Progenitor cell of endocrine pancreas (in vitro differentiated cells): ENCODE measurements around the gene ZNF561. TPM values are rescaled to one million over a fixed set of nuclear protein-coding genes. Genes with fewer than 3 reads are reported as not detected.
A peak's percentile ranks its signal among the peaks of the same experiment; 100 is the strongest.

Experiments
- DNase-seq: peaks from one replicate; pipeline ENCODE4 v3.0.0; 2021; ENCODE audit warnings: low spot score; ENCODE audit not compliant: unreplicated experiment
- H3K27ac Mint-ChIP-seq: 2 replicates; pipeline ENCODE4 v1.8.0; 2021; ENCODE audit warnings: mild to moderate bottlenecking, moderate library complexity, mixed read lengths
- H3K27me3 Mint-ChIP-seq: 2 replicates; pipeline ENCODE4 v1.8.0; 2021; ENCODE audit warnings: mixed read lengths
- H3K36me3 Mint-ChIP-seq: 2 replicates; pipeline ENCODE4 v1.8.0; 2022; ENCODE audit warnings: mixed read lengths; ENCODE audit not compliant: insufficient read depth
- H3K4me1 Mint-ChIP-seq: 2 replicates; pipeline ENCODE4 v1.8.0; 2021; ENCODE audit warnings: low read depth, mixed read lengths
- H3K4me3 Mint-ChIP-seq: 2 replicates; pipeline ENCODE4 v1.8.0; 2021; ENCODE audit warnings: low read depth, mild to moderate bottlenecking, moderate library complexity, mixed read lengths
- H3K9me3 Mint-ChIP-seq: 2 replicates; pipeline ENCODE4 v1.8.0; 2021; ENCODE audit warnings: low read depth, mixed read lengths
- total RNA-seq: library from RNA; stranded (reverse); gene quantifications from 2 replicates; pipeline ENCODE4 v1.2.1, GENCODE V29; 2021
- TF ChIP-seq, protein P1 (sequence below): fragments of 200-600 bp; sonication (generic); IDR thresholded peaks from one replicate; pipeline ENCODE4 v1.5.0; 2021; ENCODE audit warnings: antibody characterized with exemption, mild to moderate bottlenecking; ENCODE audit not compliant: unreplicated experiment

The ZNF561 gene
- total RNA-seq, 1 donor from 2014 or later: 90.1 TPM

DNA sequence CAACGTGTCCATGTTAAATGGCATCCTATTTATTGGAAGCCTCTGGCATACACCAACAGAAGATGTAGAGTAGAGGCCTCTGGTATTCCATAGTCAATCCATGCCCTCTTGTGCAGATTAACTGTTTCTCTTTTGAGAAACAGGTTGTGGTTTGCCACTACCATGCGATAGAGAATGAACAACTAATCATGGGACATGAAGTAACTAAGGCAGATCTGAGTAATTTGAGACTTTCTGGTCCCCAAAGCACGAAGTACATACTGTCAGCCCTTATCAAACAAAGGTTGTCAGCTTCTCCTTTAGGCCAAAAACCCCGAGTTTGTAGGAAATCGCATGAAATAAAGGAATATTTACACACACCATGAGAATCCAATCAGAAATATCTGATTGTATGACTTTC is 40.3 kb downstream of the ZNF561 start:
- no peaks in the 10 kb centered on the region for H3K27me3 Mint-ChIP-seq
- peaks cover 64% of the 10 kb centered on the region for H3K36me3 Mint-ChIP-seq
- H3K4me1 Mint-ChIP-seq: peaks cover 3% of the 10 kb centered on the region
- peaks cover 48% of the 10 kb centered on the region for H3K9me3 Mint-ChIP-seq
- H3K4me3 Mint-ChIP-seq: no peak overlapping the region
- DNase-seq: no peak
- no peak overlapping the region for H3K27ac Mint-ChIP-seq
- TF ChIP-seq, protein P1, sequence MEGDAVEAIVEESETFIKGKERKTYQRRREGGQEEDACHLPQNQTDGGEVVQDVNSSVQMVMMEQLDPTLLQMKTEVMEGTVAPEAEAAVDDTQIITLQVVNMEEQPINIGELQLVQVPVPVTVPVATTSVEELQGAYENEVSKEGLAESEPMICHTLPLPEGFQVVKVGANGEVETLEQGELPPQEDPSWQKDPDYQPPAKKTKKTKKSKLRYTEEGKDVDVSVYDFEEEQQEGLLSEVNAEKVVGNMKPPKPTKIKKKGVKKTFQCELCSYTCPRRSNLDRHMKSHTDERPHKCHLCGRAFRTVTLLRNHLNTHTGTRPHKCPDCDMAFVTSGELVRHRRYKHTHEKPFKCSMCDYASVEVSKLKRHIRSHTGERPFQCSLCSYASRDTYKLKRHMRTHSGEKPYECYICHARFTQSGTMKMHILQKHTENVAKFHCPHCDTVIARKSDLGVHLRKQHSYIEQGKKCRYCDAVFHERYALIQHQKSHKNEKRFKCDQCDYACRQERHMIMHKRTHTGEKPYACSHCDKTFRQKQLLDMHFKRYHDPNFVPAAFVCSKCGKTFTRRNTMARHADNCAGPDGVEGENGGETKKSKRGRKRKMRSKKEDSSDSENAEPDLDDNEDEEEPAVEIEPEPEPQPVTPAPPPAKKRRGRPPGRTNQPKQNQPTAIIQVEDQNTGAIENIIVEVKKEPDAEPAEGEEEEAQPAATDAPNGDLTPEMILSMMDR: no peak

DNA sequence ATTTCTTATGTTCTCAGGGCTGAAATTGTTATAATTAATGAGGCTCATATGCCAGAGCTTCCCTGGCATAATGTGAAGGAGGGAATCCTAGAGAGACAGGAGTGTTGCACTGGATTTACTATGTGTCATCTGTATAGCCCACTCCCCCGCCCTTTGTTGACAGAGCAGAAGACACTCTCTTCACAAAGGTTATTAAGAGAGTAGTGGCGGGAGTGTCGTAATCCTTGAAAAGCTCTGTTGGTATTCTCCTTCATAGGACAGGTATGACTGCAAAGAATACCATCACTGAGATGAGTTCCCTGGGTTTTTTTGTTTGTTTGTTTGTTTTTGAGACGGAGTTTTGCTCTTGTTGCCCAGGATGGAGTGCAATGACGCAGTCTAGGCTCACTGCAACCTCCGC is 50.8 kb downstream of the ZNF561 start:
- H3K27me3 Mint-ChIP-seq: no peaks in the 10 kb centered on the region
- no peak overlapping the region for H3K4me3 Mint-ChIP-seq
- H3K36me3 Mint-ChIP-seq: peaks cover 84% of the 10 kb centered on the region
- DNase-seq: no peak
- H3K9me3 Mint-ChIP-seq: peaks cover 56% of the 10 kb centered on the region
- no peak overlapping the region for H3K27ac Mint-ChIP-seq
- TF ChIP-seq, protein P1: no peak
- H3K4me1 Mint-ChIP-seq: no peaks in the 10 kb centered on the region

- H3K27ac Mint-ChIP-seq: peak overlapping the region; percentile 95
- H3K4me1 Mint-ChIP-seq: no peaks in the 10 kb centered on the region
- H3K27me3 Mint-ChIP-seq: no peaks in the 10 kb centered on the region
- H3K9me3 Mint-ChIP-seq: peaks cover 49% of the 10 kb centered on the region
- TF ChIP-seq, protein P1: no peak
- peaks cover 88% of the 10 kb centered on the region for H3K36me3 Mint-ChIP-seq
- no peak for DNase-seq
- no peak overlapping the region for H3K4me3 Mint-ChIP-seq
Observed at GRCh38 chr19:9566729-9567128, 54.3 kb downstream of the ZNF561 start.

DNA sequence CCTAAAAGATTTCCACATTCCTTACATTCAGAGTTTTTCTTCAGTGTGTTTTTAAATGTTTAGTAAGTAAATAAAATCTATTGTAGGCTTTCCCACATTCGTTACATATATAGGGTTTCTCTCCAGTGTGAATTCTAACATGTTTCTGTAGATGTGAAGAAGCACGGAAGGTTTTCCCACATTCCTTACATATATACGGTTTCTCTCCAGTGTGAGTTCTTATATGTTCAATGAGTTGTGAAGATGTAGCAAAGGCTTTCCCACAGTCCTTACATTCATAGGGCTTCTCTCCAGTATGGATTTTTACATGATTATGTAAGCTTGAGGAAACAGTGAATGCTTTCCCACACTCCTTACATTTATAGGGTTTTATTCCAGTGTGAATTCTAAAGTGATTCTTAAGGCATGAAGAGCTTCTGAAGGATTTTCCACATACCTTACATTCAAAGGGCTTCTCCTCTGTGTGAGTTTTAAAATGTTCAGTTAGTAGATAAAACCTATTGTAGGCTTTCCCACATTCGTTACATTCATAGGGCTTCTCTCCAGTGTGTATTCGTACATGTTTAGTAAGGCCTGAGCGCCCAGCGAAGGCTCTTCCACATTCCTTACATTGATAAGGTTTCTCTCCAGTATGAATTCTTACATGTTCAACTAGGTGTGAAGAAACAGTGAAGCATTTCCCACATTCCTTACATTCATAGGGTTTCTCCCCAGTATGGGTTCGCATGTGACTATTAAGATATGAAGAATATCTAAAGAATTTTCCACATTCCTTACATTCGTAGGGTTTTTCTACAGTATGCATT is 54.9 kb downstream of the ZNF561 start:
- Mint-ChIP-seq H3K9me3 (peaks cover 46% of the 10 kb centered on the region), H3K27me3 (no peaks in the 10 kb centered on the region), H3K27ac (peak overlapping the region; percentile 95), H3K4me1 (no peaks in the 10 kb centered on the region), H3K36me3 (peaks cover 89% of the 10 kb centered on the region), H3K4me3 (no peak overlapping the region)
- TF ChIP-seq, protein P1: no peak
- no peak for DNase-seq

Other genes starting within 250 kb of the ZNF561 start
- gene ZNF266, start 185.7 kb downstream of the ZNF561 start, total RNA-seq: 35.4 and 37.0 TPM in 2 replicates
- not detected in 2 replicates for gene ZNF560, start 122.6 kb downstream of the ZNF561 start, total RNA-seq
- gene ZNF426, start 82.6 kb downstream of the ZNF561 start, total RNA-seq: 21.7 and 24.2 TPM in 2 replicates
- gene ZNF121, start 36.7 kb downstream of the ZNF561 start, total RNA-seq: 53.9 and 57.0 TPM in 2 replicates
- 28.4 and 31.2 TPM in 2 replicates for gene ZNF562, start 53.9 kb upstream of the ZNF561 start, total RNA-seq
- gene ZNF846, start 147.5 kb upstream of the ZNF561 start, total RNA-seq: 33.3 and 34.0 TPM in 2 replicates
- 30.9 and 32.0 TPM in 2 replicates for gene FBXL12, start 197.8 kb upstream of the ZNF561 start, total RNA-seq
- 335 and 342 TPM in 2 replicates for gene UBL5, start 206.7 kb upstream of the ZNF561 start, total RNA-seq
- gene PIN1, start 214.1 kb upstream of the ZNF561 start, total RNA-seq: 83.3 and 90.6 TPM in 2 replicates